Smooth muscle cell (in vitro differentiated cells): ENCODE data around the gene CCNE1. TPM values are rescaled to one million over a fixed set of nuclear protein-coding genes. Genes with fewer than 3 reads are reported as not detected.
"Not testable (repeated sequence)": the region's sequence is repeated elsewhere in the genome, so short reads cannot be mapped to it uniquely, and the experiment has no call there.

Source experiments
- DNase-seq: peaks from one replicate; lab custom pipeline; 2025; ENCODE audit not compliant: unreplicated experiment; lab: John Stamatoyannopoulos, UW
- H2AFZ ChIP-seq: fragments of 200-600 bp; sonication (generic); 2 replicates; pipeline ENCODE4 v1.6.0; 2016; ENCODE audit warnings: antibody characterized with exemption, low read depth, mild to moderate bottlenecking
- H3F3A ChIP-seq: fragments of 200-600 bp; sonication (generic); 2 replicates; pipeline ENCODE4 v1.6.0; 2017; ENCODE audit warnings: antibody characterized with exemption, low read depth
- H3K27ac ChIP-seq: fragments of 200-600 bp; sonication (generic); 2 replicates; pipeline ENCODE4 v1.5.1; 2016; ENCODE audit warnings: low read depth, mild to moderate bottlenecking
- H3K27me3 ChIP-seq: fragments of 200-600 bp; sonication (generic); 2 replicates; pipeline ENCODE4 v1.6.1; 2016; ENCODE audit warnings: low read depth, mild to moderate bottlenecking
- H3K36me3 ChIP-seq: fragments of 200-600 bp; sonication (generic); 2 replicates; pipeline ENCODE4 v1.5.1; 2016; ENCODE audit warnings: low read depth
- H3K4me1 ChIP-seq: fragments of 200-600 bp; sonication (generic); 2 replicates; pipeline ENCODE4 v1.5.1; 2016; ENCODE audit warnings: low read depth
- H3K4me2 ChIP-seq: fragments of 200-600 bp; sonication (generic); 2 replicates; pipeline ENCODE4 v1.6.0; 2016; ENCODE audit warnings: mild to moderate bottlenecking
- H3K4me3 ChIP-seq: fragments of 200-600 bp; sonication (generic); 2 replicates; pipeline ENCODE4 v1.5.1; 2016; ENCODE audit warnings: mild to moderate bottlenecking
- H3K79me2 ChIP-seq: fragments of 200-600 bp; sonication (generic); 2 replicates; pipeline ENCODE4 v1.6.0; 2016; ENCODE audit warnings: low read depth, mild to moderate bottlenecking
- H3K9ac ChIP-seq: fragments of 200-600 bp; sonication (generic); 2 replicates; pipeline ENCODE4 v1.6.0; 2016; ENCODE audit warnings: low read depth
- H3K9me3 ChIP-seq: fragments of 200-600 bp; sonication (generic); replicated peaks from 2 replicates; pipeline ENCODE4 v1.5.1; 2016; ENCODE audit warnings: low read depth
- H4K20me1 ChIP-seq: fragments of 200-600 bp; sonication (generic); 2 replicates; pipeline ENCODE4 v1.6.0; 2016; ENCODE audit warnings: low read depth
- CTCF ChIP-seq: fragments of 200-600 bp; sonication (generic); IDR thresholded peaks from 2 replicates; pipeline ENCODE4 v1.5.1; 2017; ENCODE audit warnings: borderline replicate concordance, mild to moderate bottlenecking, antibody characterized with exemption; ENCODE audit not compliant: insufficient read depth, poor library complexity, severe bottlenecking
- WGBS: methylation state at CpG from one replicate; pipeline ENCODE4 v1.1.7; 2016; ENCODE audit warnings: low lambda C conversion rate; 5-methylcytosine and 5-hydroxymethylcytosine counted together
- polyA plus RNA-seq: library from polyadenylated mRNA; unstranded; fragments of >200 nt; fragmentation: Nextera tagmentation; extraction: Ambion mirVana; gene quantifications from 2 replicates; pipeline ENCODE4 v1.2.1, GENCODE V29; 2016
- total RNA-seq: library from RNA; depleted of rRNA; stranded (reverse); fragments of >200 nt; gene quantifications from 2 replicates; pipeline ENCODE4 v1.2.3, GENCODE V29; 2014

The CCNE1 gene
- total and polyA plus RNA-seq, 2 experiments from 2014 or later: 17.7 to 34.4 TPM

GRCh38 chr19:29789007-29789406 is 22.8 kb upstream of the CCNE1 start:
- Histone ChIP-seq H3K9ac (no peak overlapping the region), H3K27me3 (no peaks in the 10 kb centered on the region), H3K4me3 (no peak overlapping the region), H3K9me3 (no peaks in the 10 kb centered on the region), H3K36me3 (no peaks in the 10 kb centered on the region), H3K4me1 (no peaks in the 10 kb centered on the region), H3K27ac (no peak overlapping the region), H4K20me1 (no peaks in the 10 kb centered on the region), H3K4me2 (no peak overlapping the region), H3F3A (no peaks in the 10 kb centered on the region), H2AFZ (no peak overlapping the region), H3K79me2 (no peaks in the 10 kb centered on the region)
- 74% methylated on average over 3 of the region's 3 CpGs for WGBS
- no peak for TF ChIP-seq CTCF
- no peak for DNase-seq

- H3K4me1 ChIP-seq: no peaks in the 10 kb centered on the region
- DNase-seq: no peak
- H3K4me3 ChIP-seq: no peak overlapping the region
- no peak overlapping the region for H3K4me2 ChIP-seq
- H3K27ac ChIP-seq: no peak overlapping the region
- H3K9me3 ChIP-seq: no peaks in the 10 kb centered on the region
- WGBS: 85% methylated on average over 11 of the region's 11 CpGs
- H3K9ac ChIP-seq: no peak overlapping the region
- H3K79me2 ChIP-seq: no peaks in the 10 kb centered on the region
- no peaks in the 10 kb centered on the region for H3K36me3 ChIP-seq
- no peaks in the 10 kb centered on the region for H3F3A ChIP-seq
- no peaks in the 10 kb centered on the region for H4K20me1 ChIP-seq
- TF ChIP-seq CTCF: no peak
- no peaks in the 10 kb centered on the region for H3K27me3 ChIP-seq
- H2AFZ ChIP-seq: no peak overlapping the region
Measured at GRCh38 chr19:29793116-29793727, 18.6 kb upstream of the CCNE1 start.

- H3K36me3 ChIP-seq, DNase-seq: not testable (repeated sequence)
- 77% methylated on average over 7 of the region's 7 CpGs for WGBS
Measured at GRCh38 chr19:29794490-29794889, 17.3 kb upstream of the CCNE1 start.

GRCh38 chr19:29795461-29796172 is 16.2 kb upstream of the CCNE1 start:
- no peak for DNase-seq
- Histone ChIP-seq H3K36me3 (no peaks in the 10 kb centered on the region), H3K27ac (no peak overlapping the region), H3K9ac (no peak overlapping the region), H2AFZ (no peak overlapping the region), H3K4me2 (no peak overlapping the region), H3K9me3 (no peaks in the 10 kb centered on the region), H3K79me2 (no peaks in the 10 kb centered on the region), H3K4me1 (no peaks in the 10 kb centered on the region), H3F3A (no peaks in the 10 kb centered on the region), H3K27me3 (no peaks in the 10 kb centered on the region), H3K4me3 (no peak overlapping the region), H4K20me1 (no peaks in the 10 kb centered on the region)
- no peak for TF ChIP-seq CTCF
- WGBS: 93% methylated on average over 16 of the region's 16 CpGs

More at GRCh38 chr19:29794490-29794889, 17.3 kb upstream of the CCNE1 start:
- H2AFZ ChIP-seq, H3K27me3 ChIP-seq, H3F3A ChIP-seq, H4K20me1 ChIP-seq, H3K9me3 ChIP-seq, H3K4me3 ChIP-seq, H3K27ac ChIP-seq, H3K4me2 ChIP-seq, H3K79me2 ChIP-seq, H3K4me1 ChIP-seq, H3K9ac ChIP-seq: not testable (repeated sequence)
